Upper lobe of left lung (tissue), 6 donors: Measurements from ENCODE around the gene PCOLCE2. TPM values are rescaled to one million over a fixed set of nuclear protein-coding genes. Genes with fewer than 3 reads are reported as not detected.

ENCODE experiments used
- ATAC-seq, 2 donors: fragments of 200-7000 bp; cut with Tn5 transposase; one replicate each; pipeline ENCODE4 v1.9.1; 2022; ENCODE audit warnings: mild to moderate bottlenecking in 2 of 2, moderate library complexity in 2 of 2; ENCODE audit not compliant: low FRiP score in 2 of 2
- DNase-seq, 2 donors: peaks; one replicate each; pipeline ENCODE4 v3.0.0-alpha.2; 2019 to 2020
- H3K27ac ChIP-seq, 4 donors: fragments of 200-600 bp; sonication (generic); one replicate each; pipeline ENCODE4 v1.5.1; 2016 to 2019
- H3K27me3 ChIP-seq, 4 donors: fragments of 200-600 bp; sonication (generic); one replicate each; pipeline ENCODE4 v1.5.1; 2017 to 2019
- H3K36me3 ChIP-seq, 4 donors: fragments of 200-600 bp; sonication (generic); one replicate each; pipeline ENCODE4 v1.5.1; 2016 to 2019
- H3K4me1 ChIP-seq, 4 donors: fragments of 200-600 bp; sonication (generic); one replicate each; pipeline ENCODE4 v1.5.1; 2018 to 2019
- H3K4me3 ChIP-seq, 4 donors: fragments of 200-600 bp; sonication (generic); one replicate each; pipeline ENCODE4 v1.5.1; 2017 to 2019; ENCODE audit warnings: mild to moderate bottlenecking in 2 of 4, moderate library complexity in 1 of 4
- H3K9me3 ChIP-seq, 4 donors: fragments of 200-600 bp; sonication (generic); one replicate each; pipeline ENCODE4 v1.5.1; 2018 to 2019
- CTCF ChIP-seq, 6 experiments: fragments of 450-650 bp in 4 of 6; fragments of 200-600 bp in 2 of 6; sonication (generic) in 2 of 6; IDR thresholded peaks; one replicate each; pipeline ENCODE4 v1.5.1; 2016 to 2019; ENCODE audit warnings: antibody characterized with exemption in 6 of 6
- EP300 ChIP-seq, 4 donors: sonication (generic); formaldehyde crosslinking; IDR thresholded peaks; one replicate each; pipeline ENCODE4 v1.5.1; 2017; ENCODE audit warnings: antibody characterized with exemption in 4 of 4, control low read depth in 2 of 4
- POLR2A ChIP-seq, 4 donors: fragments of 450-650 bp; IDR thresholded peaks; one replicate each; pipeline ENCODE4 v1.5.1; 2016 to 2017; ENCODE audit warnings: antibody characterized with exemption in 4 of 4, mild to moderate bottlenecking in 2 of 4
- POLR2AphosphoS5 ChIP-seq, 2 donors: sonication (generic); formaldehyde crosslinking; IDR thresholded peaks; one replicate each; pipeline ENCODE4 v1.5.1; 2017; ENCODE audit warnings: antibody characterized with exemption in 2 of 2
- WGBS, 2 donors: methylation state at CpG; one replicate each; pipeline ENCODE4 v1.1.5; 2017 to 2018; 5-methylcytosine and 5-hydroxymethylcytosine counted together
- total RNA-seq, 6 donors: library from RNA; depleted of rRNA in 4 of 6; stranded (reverse); fragments of >200 nt in 4 of 6; gene quantifications; one replicate each; pipeline versions ENCODE4 v1.1.0 to v1.2.1, GENCODE V29; 2016 to 2021
- donor health status: DM: no; HTN: no; CAD: no; lungs with moderate emphysema.
- donor health status: DM: no; HTN: yes; CAD: no; lungs with severe emphysema.

PCOLCE2 gene
- total RNA-seq, 6 donors from 2014 or later = 9.4 to 46.3 (median 17.9) TPM

- Histone ChIP-seq H3K4me1 (peaks cover 0 to 17% (median 11%) of the 10 kb centered on the region in 4 donors), H3K27ac (no peak overlapping the region), H3K27me3 (no peaks in the 10 kb centered on the region), H3K36me3 (no peaks in the 10 kb centered on the region), H3K9me3 (no peaks in the 10 kb centered on the region), H3K4me3 (no peak overlapping the region)
- DNase-seq (no peak), ATAC-seq (no peak)
- TF ChIP-seq POLR2AphosphoS5 (IDR thresholded peaks at IDR 0.05) = no peak
- no peak for TF ChIP-seq POLR2A (IDR thresholded peaks at IDR 0.05)
- 73 to 80% methylated on average over 4 of the region's 4 CpGs for WGBS, 2 donors
Observed at GRCh38 chr3:142852009-142852408, 36.9 kb downstream of the PCOLCE2 start.

- no peak overlapping the region for H3K4me3 ChIP-seq
- DNase-seq (peak in 1 of 2 donors; percentile 86), ATAC-seq (peak; percentile 91 to 93)
- peaks cover 0 to 17% (median 11%) of the 10 kb centered on the region in 4 donors for H3K4me1 ChIP-seq
- H3K36me3 ChIP-seq = no peaks in the 10 kb centered on the region
- H3K27ac ChIP-seq = peak overlapping the region; percentile 7 to 58 (median 44)
- 25 to 34% methylated on average over 2 of the region's 2 CpGs for WGBS, 2 donors
- TF ChIP-seq POLR2A (IDR thresholded peaks at IDR 0.05) (no peak), EP300 (IDR thresholded peaks at IDR 0.05) (peak in 1 of 4 donors; percentile 69), POLR2AphosphoS5 (IDR thresholded peaks at IDR 0.05) (peak; percentile 43 to 55), CTCF (IDR thresholded peaks at IDR 0.05) (no peak)
- no peaks in the 10 kb centered on the region for H3K27me3 ChIP-seq
- no peaks in the 10 kb centered on the region for H3K9me3 ChIP-seq
Observed at GRCh38 chr3:142850395-142851023, 38.4 kb downstream of the PCOLCE2 start.

GRCh38 chr3:142849148-142849547 lies 39.7 kb downstream of the PCOLCE2 start:
- no peak overlapping the region for H3K27ac ChIP-seq
- ATAC-seq (no peak), DNase-seq (no peak)
- H3K36me3 ChIP-seq = no peaks in the 10 kb centered on the region
- TF ChIP-seq POLR2A (IDR thresholded peaks at IDR 0.05) (no peak), EP300 (IDR thresholded peaks at IDR 0.05) (no peak), CTCF (IDR thresholded peaks at IDR 0.05) (no peak), POLR2AphosphoS5 (IDR thresholded peaks at IDR 0.05) (no peak)
- peaks cover 0 to 17% (median 11%) of the 10 kb centered on the region in 4 donors for H3K4me1 ChIP-seq
- no peak overlapping the region for H3K4me3 ChIP-seq
- no peaks in the 10 kb centered on the region for H3K27me3 ChIP-seq
- no peaks in the 10 kb centered on the region for H3K9me3 ChIP-seq
- WGBS, 2 donors = 93 to 96% methylated on average over 3 of the region's 3 CpGs

GRCh38 chr3:142846779-142847577 lies 41.9 kb downstream of the PCOLCE2 start:
- H3K4me3 ChIP-seq = no peak overlapping the region
- WGBS, 2 donors = 32 to 72% methylated on average over 2 of the region's 2 CpGs
- H3K36me3 ChIP-seq = no peaks in the 10 kb centered on the region
- H3K27me3 ChIP-seq = no peaks in the 10 kb centered on the region
- no peaks in the 10 kb centered on the region for H3K9me3 ChIP-seq
- TF ChIP-seq POLR2AphosphoS5 (IDR thresholded peaks at IDR 0.05) (no peak), CTCF (IDR thresholded peaks at IDR 0.05) (no peak), EP300 (IDR thresholded peaks at IDR 0.05) (no peak), POLR2A (IDR thresholded peaks at IDR 0.05) (no peak)
- H3K27ac ChIP-seq = no peak overlapping the region
- DNase-seq = no peak
- no peak for ATAC-seq
- peaks cover 0 to 15% (median 11%) of the 10 kb centered on the region in 4 donors for H3K4me1 ChIP-seq

GRCh38 chr3:142844339-142844977 lies 44.4 kb downstream of the PCOLCE2 start:
- no peaks in the 10 kb centered on the region for H3K27me3 ChIP-seq
- no peak overlapping the region for H3K4me3 ChIP-seq
- no peaks in the 10 kb centered on the region for H3K36me3 ChIP-seq
- H3K9me3 ChIP-seq = no peaks in the 10 kb centered on the region
- WGBS, 2 donors = 48 to 58% methylated on average over 4 of the region's 4 CpGs
- TF ChIP-seq CTCF (IDR thresholded peaks at IDR 0.05) (peak in 5 of 6 experiments; percentile 18 to 41 (median 29)), POLR2A (IDR thresholded peaks at IDR 0.05) (no peak), EP300 (IDR thresholded peaks at IDR 0.05) (no peak), POLR2AphosphoS5 (IDR thresholded peaks at IDR 0.05) (no peak)
- ATAC-seq (no peak), DNase-seq (no peak)
- H3K4me1 ChIP-seq = peaks cover 0 to 2% (median 0%) of the 10 kb centered on the region in 4 donors
- no peak overlapping the region for H3K27ac ChIP-seq
